VCaP (cell line): Measurements from ENCODE around the gene MOB3A.
A peak's percentile ranks its signal among the peaks of the same experiment; 100 is the strongest.

Source experiments
- H3K27ac ChIP-seq: fragments of 450-650 bp; 2 replicates; pipeline ENCODE4 v1.5.1; 2017
- TF ChIP-seq, protein P1 (sequence below): fragments of 450-650 bp; conservative IDR thresholded peaks from 2 replicates; pipeline ENCODE4 v1.5.1; 2017; ENCODE audit warnings: mild to moderate bottlenecking, moderate library complexity

Gene MOB3A

DNA sequence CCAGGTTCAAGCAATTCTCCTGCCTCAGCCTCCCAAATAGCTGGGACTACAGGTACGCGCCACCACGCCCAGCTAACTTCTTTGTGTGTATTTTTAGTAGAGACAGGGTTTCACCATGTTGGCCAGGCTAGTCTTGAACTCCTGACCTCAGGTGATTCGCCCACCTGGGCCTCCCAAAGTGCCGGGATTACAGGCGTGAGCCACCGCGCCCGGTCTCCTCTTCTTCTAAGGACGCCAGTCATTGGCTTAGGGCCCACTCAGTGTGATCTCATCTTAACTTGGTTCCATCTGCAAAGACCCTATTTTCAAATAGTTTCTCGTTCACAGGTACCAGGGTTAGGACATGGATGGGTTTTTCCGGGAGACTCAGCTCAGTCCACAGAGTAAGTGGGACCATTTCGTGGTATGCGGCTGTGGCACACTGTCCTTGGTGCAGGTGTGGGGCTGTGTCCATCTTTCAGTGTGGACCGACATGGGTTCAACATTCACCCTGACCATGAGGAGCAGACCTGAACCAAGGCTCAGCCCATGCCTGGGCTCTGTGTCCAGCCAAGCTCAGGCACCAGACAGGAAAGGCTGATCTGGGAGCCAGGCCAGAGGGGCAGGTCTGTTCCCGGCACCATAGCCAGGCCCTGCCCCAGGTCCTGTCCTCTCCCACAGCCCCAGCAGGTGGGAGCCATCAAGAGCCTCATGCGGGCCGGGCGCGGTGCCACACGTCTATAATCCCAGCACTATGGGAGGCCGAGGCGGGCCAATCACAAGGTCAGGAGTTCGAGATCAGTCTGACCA is 42.3 kb downstream of the MOB3A start:
- 0 out of 2 replicates have a peak overlapping the region, but pooled peaks have one; percentile 2 for H3K27ac ChIP-seq
- TF ChIP-seq, protein P1, sequence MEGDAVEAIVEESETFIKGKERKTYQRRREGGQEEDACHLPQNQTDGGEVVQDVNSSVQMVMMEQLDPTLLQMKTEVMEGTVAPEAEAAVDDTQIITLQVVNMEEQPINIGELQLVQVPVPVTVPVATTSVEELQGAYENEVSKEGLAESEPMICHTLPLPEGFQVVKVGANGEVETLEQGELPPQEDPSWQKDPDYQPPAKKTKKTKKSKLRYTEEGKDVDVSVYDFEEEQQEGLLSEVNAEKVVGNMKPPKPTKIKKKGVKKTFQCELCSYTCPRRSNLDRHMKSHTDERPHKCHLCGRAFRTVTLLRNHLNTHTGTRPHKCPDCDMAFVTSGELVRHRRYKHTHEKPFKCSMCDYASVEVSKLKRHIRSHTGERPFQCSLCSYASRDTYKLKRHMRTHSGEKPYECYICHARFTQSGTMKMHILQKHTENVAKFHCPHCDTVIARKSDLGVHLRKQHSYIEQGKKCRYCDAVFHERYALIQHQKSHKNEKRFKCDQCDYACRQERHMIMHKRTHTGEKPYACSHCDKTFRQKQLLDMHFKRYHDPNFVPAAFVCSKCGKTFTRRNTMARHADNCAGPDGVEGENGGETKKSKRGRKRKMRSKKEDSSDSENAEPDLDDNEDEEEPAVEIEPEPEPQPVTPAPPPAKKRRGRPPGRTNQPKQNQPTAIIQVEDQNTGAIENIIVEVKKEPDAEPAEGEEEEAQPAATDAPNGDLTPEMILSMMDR, result no peak

- peak overlapping the region; percentile 91 for H3K27ac ChIP-seq
- TF ChIP-seq, protein P1, result no peak
These were observed 44.1 kb downstream of the MOB3A start for GRCh38 chr19:2051773-2052704.

- H3K27ac ChIP-seq, result peak within 1 kb of the TSS; percentile 91
These were observed 44.9 kb downstream of the MOB3A start, which contains the start of gene MKNK2 for GRCh38 chr19:2050991-2051772. Gene MKNK2, minus strand, starts transcription at chr19:2051244. Its CDS starts 393 bp downstream, at chr19:2050851.

GRCh38 chr19:2050349-2050990 is 45.7 kb downstream of the MOB3A start:
- peak overlapping the region; percentile 91 for H3K27ac ChIP-seq
- TF ChIP-seq, protein P1, result no peak

More at GRCh38 chr19:2050991-2051772, 44.9 kb downstream of the MOB3A start, which contains the start of gene MKNK2:
- TF ChIP-seq, protein P1, result peak; percentile 60

- TF ChIP-seq, protein P1, result no peak
- H3K27ac ChIP-seq, result peak overlapping the region; percentile 91
These were observed 46.3 kb downstream of the MOB3A start for GRCh38 chr19:2049741-2050348.

- H3K27ac ChIP-seq, result peak overlapping the region; percentile 91
- TF ChIP-seq, protein P1, result no peak
These were observed 47.0 kb downstream of the MOB3A start for GRCh38 chr19:2048959-2049740.
